ENCODE measurements around the gene MRPL12.

The MRPL12 gene

DNA sequence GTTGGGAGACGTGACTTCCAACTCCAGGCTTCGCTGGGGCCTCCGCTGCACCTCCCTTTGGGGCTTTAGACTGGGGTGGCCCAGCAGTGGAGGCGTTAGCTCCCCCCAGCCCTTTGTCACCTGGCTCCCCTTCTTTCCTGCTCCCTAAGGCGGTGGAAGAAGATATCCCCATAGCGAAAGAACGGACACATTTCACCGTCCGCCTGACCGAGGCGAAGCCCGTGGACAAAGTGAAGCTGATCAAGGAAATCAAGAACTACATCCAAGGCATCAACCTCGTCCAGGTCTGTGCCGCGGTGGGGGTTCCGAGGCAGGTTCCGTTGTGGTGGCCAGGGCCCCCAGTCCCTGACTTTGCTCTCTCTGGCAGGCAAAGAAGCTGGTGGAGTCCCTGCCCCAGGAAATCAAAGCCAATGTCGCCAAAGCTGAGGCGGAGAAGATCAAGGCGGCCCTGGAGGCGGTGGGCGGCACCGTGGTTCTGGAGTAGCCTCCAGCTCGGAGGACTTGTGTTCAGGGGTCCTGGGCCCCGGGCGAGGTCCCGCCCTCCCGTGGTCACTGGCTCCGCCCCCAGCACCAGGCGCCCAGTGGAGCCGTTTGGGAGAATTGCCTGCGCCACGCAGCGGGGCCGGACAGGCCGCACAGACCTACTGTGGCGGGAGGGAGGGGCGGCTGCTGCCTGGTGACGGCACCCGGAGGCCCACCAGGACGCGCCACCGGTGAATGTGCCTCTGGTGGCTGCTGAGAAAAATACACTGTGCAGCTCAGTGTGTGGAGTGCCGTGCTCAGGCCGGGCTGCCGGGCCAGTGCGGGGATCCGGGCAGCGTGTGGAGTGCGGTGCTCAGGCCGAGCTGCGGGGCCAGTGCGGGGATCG is 3.8 kb downstream of the MRPL12 start:
- H3K4me3 ChIP-seq (ENCODE audit: low read depth, low read length), result no peak overlapping the region
- TF ChIP-seq, protein P1, sequence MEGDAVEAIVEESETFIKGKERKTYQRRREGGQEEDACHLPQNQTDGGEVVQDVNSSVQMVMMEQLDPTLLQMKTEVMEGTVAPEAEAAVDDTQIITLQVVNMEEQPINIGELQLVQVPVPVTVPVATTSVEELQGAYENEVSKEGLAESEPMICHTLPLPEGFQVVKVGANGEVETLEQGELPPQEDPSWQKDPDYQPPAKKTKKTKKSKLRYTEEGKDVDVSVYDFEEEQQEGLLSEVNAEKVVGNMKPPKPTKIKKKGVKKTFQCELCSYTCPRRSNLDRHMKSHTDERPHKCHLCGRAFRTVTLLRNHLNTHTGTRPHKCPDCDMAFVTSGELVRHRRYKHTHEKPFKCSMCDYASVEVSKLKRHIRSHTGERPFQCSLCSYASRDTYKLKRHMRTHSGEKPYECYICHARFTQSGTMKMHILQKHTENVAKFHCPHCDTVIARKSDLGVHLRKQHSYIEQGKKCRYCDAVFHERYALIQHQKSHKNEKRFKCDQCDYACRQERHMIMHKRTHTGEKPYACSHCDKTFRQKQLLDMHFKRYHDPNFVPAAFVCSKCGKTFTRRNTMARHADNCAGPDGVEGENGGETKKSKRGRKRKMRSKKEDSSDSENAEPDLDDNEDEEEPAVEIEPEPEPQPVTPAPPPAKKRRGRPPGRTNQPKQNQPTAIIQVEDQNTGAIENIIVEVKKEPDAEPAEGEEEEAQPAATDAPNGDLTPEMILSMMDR (IDR thresholded peaks at IDR 0.05; ENCODE audit: insufficient read depth, low read length, missing control alignments), result no peak
- POLR2A ChIA-PET, result no interaction called here
- DNase-seq (ENCODE audit: low read depth, low spot score), result no peak
- CTCF ChIA-PET, result no interaction called here

DNA sequence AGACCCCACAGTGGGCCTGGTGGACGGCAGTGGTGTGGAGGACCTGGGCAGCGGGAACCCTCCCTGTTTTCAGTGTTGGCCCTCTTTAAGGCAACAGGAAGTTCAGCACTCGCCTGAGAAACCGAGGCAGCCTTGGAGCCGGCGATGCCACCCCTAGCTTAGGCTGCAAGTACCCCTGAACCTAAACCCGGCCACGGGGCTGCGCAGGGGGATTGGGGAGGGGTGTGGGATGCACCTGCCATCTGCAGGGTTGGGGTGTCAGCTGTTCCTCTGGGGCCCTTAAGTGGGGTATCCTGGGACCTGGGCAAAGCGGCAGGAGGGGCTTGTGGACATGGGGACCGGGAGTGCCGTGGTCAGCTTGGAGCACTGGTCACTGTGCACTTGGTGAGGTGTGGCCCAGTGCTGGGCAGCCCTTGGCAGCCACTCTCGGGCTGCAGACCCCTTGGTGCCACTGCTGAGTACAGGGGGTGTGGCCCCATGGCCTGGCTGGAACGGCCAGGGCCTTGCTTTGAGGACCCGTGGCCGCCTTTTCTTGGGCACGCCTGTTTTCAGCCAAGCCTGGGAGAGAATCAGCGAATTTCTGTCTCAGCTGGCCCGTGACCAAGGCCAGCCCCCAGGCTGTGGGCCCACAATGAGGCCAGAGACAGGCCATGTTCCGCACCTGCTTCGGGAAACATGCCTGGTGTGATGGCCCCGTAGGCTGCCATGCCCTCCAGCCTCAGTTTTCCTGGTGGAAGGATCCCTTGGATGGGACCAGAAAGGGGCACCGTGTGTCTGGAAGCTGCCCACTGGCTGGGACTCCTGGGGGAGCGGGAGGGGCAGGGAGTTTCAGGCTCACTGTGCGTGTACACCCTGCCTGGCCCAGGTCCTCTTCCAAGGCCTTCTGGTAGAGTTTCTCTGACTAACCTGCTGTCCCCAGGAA is 4.8 kb downstream of the MRPL12 start:
- H3K4me3 ChIP-seq (ENCODE audit: low read depth, low read length), result no peak overlapping the region
- DNase-seq (ENCODE audit: low read depth, low spot score), result no peak
- TF ChIP-seq, protein P1 (IDR thresholded peaks at IDR 0.05; ENCODE audit: insufficient read depth, low read length, missing control alignments), result no peak
- ChIA-PET CTCF (no interaction called here), POLR2A (no interaction called here)

DNA sequence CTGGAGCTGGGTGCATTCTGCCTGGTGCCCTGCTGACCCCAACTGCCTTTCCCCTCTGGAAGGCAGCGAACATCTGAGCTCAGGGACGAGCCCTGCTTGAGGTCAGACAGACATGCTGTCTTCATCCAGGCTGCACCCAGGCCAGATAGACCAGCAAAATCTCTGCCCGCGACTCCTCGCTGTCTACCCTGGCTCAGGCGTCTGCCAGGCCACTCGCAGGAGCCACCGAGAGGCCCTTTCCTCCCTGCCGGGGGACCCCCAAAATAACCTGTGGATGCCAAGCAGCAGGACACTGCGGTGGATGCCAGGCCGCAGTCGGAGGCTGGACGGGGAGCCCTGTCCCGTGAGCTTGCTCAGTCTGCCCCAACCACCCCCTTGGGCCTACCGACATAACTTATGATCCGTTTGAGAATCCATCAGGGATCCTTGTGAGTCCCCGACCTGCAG is 5.6 kb downstream of the MRPL12 start:
- H3K4me3 ChIP-seq (ENCODE audit: low read depth, low read length), result no peak overlapping the region
- ChIA-PET POLR2A (no interaction called here), CTCF (interaction anchor here (1.6 kb wide), 1 partner anchor 33 kb away, joined by 4 read pairs; no protein-coding TSS in a partner anchor)
- DNase-seq (ENCODE audit: low read depth, low spot score), result no peak
- TF ChIP-seq, protein P1 (IDR thresholded peaks at IDR 0.05; ENCODE audit: insufficient read depth, low read length, missing control alignments), result no peak

DNA sequence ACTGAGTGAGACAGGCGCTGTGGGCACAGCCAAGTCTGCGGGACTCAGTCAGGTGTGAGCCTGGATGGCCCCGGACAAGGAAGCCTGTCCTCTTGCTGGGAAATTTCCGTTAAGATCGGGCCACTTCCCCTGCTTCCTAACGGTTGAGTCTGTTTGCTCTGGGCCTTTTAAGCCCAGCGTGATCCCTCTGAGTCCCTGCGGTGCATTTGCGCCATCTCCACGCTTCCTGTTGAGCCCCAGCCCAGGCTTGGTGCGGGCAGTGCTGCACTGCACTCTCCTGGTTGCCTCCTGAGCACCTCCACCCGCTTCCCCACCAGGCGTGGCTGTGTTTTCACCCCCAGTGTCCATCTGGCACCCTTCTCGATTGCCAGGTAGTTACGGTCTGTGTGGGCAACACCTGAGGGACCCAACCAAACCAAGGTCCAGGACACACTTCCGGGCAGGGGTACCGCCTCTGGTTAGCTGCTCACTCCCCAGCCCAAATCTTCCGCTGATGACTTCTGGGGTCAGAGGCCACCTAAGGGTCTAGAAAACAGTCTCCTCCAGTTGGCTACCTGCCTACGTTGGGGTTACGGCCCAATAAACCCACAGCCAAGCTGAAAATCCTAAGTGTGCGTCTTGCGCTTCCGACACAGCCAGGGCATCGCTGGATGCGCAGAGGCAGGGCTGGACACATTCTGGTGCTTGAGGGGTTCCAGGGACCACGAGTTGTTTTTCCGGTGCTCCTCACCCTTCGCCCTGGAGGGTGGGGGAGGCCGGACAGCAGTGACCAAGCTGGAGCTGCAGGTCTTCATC is 7.5 kb downstream of the MRPL12 start:
- ChIA-PET POLR2A (interaction anchor here (0.7 to 2.9 kb wide), 4 partner anchors 8 to 203 kb away, joined by 3 to 14 read pairs (median 4); partner anchors contain the start of genes MRPL12 and P4HB), CTCF (interaction anchor here (0.9 to 1.6 kb wide), 2 partner anchors 9 to 35 kb away, joined by 3 to 4 read pairs; no protein-coding TSS in a partner anchor)
- no peak overlapping the region for H3K4me3 ChIP-seq (ENCODE audit: low read depth, low read length)
- TF ChIP-seq, protein P1 (IDR thresholded peaks at IDR 0.05; ENCODE audit: insufficient read depth, low read length, missing control alignments), result no peak
- DNase-seq (ENCODE audit: low read depth, low spot score), result no peak

DNA sequence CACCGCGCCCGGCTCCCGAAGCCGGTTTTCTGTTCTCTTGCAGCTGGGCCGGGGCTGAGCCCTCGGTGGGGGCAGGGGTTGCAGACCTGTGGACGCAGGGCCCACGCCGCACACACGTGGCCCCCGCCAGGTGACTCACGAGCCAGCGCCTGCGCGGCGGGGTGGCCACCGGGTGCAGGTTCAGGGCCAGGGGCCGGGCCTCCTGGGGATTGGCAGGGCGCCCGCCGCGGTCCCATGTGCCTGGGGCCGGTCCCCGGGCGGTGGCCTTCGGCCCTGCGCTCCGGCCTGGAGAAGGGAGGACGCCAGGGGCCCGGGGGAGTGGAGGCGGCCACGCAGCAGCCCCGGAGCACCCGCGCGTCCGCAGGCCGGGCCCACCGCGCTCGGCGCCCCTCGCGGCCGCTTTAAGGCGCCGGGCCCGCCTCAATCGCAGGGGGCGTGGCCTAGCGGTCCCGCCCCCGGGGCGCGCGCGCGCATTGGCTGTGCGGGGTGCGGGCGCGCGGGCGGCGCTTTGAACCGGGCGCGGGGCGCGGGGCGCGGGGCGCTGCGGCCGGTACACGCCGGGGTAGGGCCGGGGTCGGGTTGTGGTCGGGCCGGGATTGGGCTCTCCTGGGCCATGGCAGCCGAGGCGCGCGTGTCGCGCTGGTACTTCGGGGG is 8.8 kb downstream of the MRPL12 start, which contains the start of gene SLC25A10:
TSS of gene SLC25A10 (plus strand) at position 471 of the 654 bp plus-strand sequence. CDS start at position 614, 143 bp downstream.
- H3K4me3 ChIP-seq (ENCODE audit: low read depth, low read length), result peak within 1 kb of the TSS; percentile 67
- TF ChIP-seq, protein P1 (IDR thresholded peaks at IDR 0.05; ENCODE audit: insufficient read depth, low read length, missing control alignments), result no peak
- ChIA-PET CTCF (interaction anchor here (0.7 to 1.3 kb wide), 4 partner anchors 10 to 151 kb away, joined by 3 to 4 read pairs (median 3); partner anchors contain the start of genes ARL16 and HGS), POLR2A (interaction anchor here (0.7 to 2.9 kb wide), 5 partner anchors 9 to 347 kb away, joined by 3 to 14 read pairs (median 4); partner anchors contain the start of genes MRPL12 and P4HB)
- DNase-seq (ENCODE audit: low read depth, low spot score), result no peak

Measured in AG04449 (cell line).